WERI-Rb-1 (cell line): Measurements from ENCODE around the gene PTAR1.
A peak's percentile ranks its signal among the peaks of the same experiment; 100 is the strongest.

ENCODE experiments used
- DNase-seq: peaks from one replicate; pipeline ENCODE4 v3.0.0-alpha.2; 2020
- H3K27ac ChIP-seq: fragments of 250-450 bp; sonication (Bioruptor Pico); 2 replicates; pipeline ENCODE4 v1.5.1; 2020; ENCODE audit warnings: mild to moderate bottlenecking, moderate library complexity
- H3K27me3 ChIP-seq: fragments of 250-450 bp; sonication (Bioruptor Pico); 2 replicates; pipeline ENCODE4 v1.5.1; 2021; ENCODE audit warnings: mild to moderate bottlenecking, low read depth, moderate library complexity; ENCODE audit not compliant: insufficient read depth, severe bottlenecking
- H3K36me3 ChIP-seq: fragments of 250-450 bp; sonication (Bioruptor Pico); 2 replicates; pipeline ENCODE4 v1.5.1; 2020; ENCODE audit warnings: mild to moderate bottlenecking, moderate library complexity
- H3K4me3 ChIP-seq: 2 replicates; pipeline ENCODE4 v1.5.1; 2011; ENCODE audit warnings: low read depth, mild to moderate bottlenecking, control low read depth, low read length
- H3K9me3 ChIP-seq: fragments of 250-450 bp; sonication (Bioruptor Pico); 2 replicates; pipeline ENCODE4 v1.5.1; 2021; ENCODE audit warnings: mild to moderate bottlenecking, moderate library complexity; ENCODE audit not compliant: severe bottlenecking
- TF ChIP-seq, protein P1 (sequence below): IDR thresholded peaks from 2 replicates; pipeline ENCODE4 v1.5.1; 2011; ENCODE audit warnings: low read depth, mild to moderate bottlenecking, control low read depth, inconsistent platforms, low read length

PTAR1 gene

GRCh38 chr9:69798744-69799143 is 38.9 kb upstream of the PTAR1 start:
- Histone ChIP-seq H3K27me3 (no peaks in the 10 kb centered on the region), H3K9me3 (no peaks in the 10 kb centered on the region), H3K4me3 (no peak overlapping the region), H3K27ac (peak overlapping the region; percentile 16; the same call in 1 of the 2 replicates), H3K36me3 (no peaks in the 10 kb centered on the region)
- DNase-seq = no peak
- TF ChIP-seq, protein P1, sequence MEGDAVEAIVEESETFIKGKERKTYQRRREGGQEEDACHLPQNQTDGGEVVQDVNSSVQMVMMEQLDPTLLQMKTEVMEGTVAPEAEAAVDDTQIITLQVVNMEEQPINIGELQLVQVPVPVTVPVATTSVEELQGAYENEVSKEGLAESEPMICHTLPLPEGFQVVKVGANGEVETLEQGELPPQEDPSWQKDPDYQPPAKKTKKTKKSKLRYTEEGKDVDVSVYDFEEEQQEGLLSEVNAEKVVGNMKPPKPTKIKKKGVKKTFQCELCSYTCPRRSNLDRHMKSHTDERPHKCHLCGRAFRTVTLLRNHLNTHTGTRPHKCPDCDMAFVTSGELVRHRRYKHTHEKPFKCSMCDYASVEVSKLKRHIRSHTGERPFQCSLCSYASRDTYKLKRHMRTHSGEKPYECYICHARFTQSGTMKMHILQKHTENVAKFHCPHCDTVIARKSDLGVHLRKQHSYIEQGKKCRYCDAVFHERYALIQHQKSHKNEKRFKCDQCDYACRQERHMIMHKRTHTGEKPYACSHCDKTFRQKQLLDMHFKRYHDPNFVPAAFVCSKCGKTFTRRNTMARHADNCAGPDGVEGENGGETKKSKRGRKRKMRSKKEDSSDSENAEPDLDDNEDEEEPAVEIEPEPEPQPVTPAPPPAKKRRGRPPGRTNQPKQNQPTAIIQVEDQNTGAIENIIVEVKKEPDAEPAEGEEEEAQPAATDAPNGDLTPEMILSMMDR = no peak

DNA sequence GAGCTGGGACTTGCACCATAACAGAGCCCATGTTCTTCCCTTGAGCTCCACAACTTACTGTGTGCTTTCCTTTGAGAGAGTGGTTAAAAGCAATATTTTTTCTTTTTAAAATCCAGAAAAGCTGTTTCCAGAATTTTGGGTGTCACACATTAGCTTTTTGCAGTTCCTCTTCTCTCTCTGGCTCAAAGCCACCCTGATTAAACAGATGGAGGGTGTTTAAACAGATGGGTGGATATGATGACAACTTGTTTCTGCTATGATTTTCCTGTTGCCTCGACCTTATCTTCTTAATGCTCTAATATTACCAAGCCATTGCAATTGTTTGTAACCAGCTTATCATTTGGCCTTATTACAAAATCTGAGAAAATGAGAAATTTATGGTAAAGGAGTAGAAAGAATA is 37.9 kb upstream of the PTAR1 start:
- Histone ChIP-seq H3K27ac (peak overlapping the region; percentile 68), H3K36me3 (no peaks in the 10 kb centered on the region), H3K9me3 (no peaks in the 10 kb centered on the region), H3K27me3 (no peaks in the 10 kb centered on the region), H3K4me3 (no peak overlapping the region)
- no peak for DNase-seq
- TF ChIP-seq, protein P1 = no peak

GRCh38 chr9:69794356-69794755 is 34.5 kb upstream of the PTAR1 start:
- H3K27me3 ChIP-seq = no peaks in the 10 kb centered on the region
- no peak overlapping the region for H3K27ac ChIP-seq
- TF ChIP-seq, protein P1 = no peak
- H3K4me3 ChIP-seq = no peak overlapping the region
- H3K36me3 ChIP-seq = no peaks in the 10 kb centered on the region
- no peaks in the 10 kb centered on the region for H3K9me3 ChIP-seq
- no peak for DNase-seq

GRCh38 chr9:69785757-69786156 is 25.9 kb upstream of the PTAR1 start:
- no peak for DNase-seq

DNA sequence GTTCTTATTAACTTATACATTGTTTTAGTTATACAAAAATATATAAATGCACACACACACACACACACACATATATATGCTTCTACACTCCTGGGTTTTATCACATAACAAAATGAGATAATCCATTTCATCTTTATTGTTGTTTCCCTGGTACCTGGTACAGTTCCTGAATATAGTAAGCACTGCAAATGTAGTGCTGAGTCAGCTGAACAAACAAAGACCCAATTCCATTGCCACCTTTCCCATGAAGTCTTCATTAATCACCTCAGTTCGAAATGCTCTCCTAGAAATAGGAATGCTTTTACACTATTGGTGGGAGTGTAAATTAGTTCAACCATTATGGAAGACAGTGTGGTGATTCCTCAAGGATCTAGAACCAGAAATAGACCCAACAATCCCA is 13.4 kb upstream of the PTAR1 start:
- Histone ChIP-seq H3K9me3 (peaks cover 3% of the 10 kb centered on the region), H3K36me3 (no peaks in the 10 kb centered on the region), H3K4me3 (no peak overlapping the region), H3K27me3 (no peaks in the 10 kb centered on the region), H3K27ac (no peak overlapping the region)
- no peak for DNase-seq
- TF ChIP-seq, protein P1 = no peak

More at GRCh38 chr9:69785757-69786156, 25.9 kb upstream of the PTAR1 start:
- no peak overlapping the region for H3K27ac ChIP-seq
- no peaks in the 10 kb centered on the region for H3K9me3 ChIP-seq
- no peak overlapping the region for H3K4me3 ChIP-seq
- TF ChIP-seq, protein P1 = no peak
- no peaks in the 10 kb centered on the region for H3K27me3 ChIP-seq
- no peaks in the 10 kb centered on the region for H3K36me3 ChIP-seq

DNA sequence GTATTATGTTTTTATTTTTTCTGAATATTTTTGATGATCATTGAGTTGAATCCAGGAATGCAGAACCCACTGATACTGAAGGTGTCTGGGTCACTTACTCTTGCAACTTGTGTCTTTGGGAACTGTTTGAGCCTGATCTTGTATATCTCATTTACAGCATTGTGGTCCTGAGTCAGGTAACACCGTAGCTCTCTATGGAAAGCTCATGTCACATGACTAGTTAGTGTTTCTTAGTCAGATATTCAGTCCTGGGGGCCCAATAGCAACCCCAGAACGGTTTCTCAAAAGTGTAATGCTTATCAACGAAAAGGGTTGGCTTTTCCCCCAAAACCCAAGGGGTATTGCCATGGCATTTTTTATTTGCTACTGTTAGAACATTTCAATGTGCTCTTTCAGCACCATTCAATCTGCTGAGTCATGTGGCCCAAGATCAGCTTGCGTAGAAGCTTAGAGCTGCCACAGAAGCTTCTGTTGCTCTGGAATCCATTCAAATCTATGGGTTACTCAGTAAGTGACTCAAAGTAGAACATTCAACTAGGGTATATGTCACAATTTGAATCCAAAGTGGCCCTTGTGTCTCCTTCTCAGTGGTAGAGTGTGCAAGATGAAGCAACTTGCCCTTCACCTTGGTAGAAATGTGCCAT is 12.1 kb upstream of the PTAR1 start:
- Histone ChIP-seq H3K27me3 (no peaks in the 10 kb centered on the region), H3K27ac (no peak overlapping the region), H3K4me3 (no peak overlapping the region), H3K9me3 (peaks cover 3% of the 10 kb centered on the region), H3K36me3 (no peaks in the 10 kb centered on the region)
- TF ChIP-seq, protein P1 = no peak
- no peak for DNase-seq
